SJSA1 (cell line): ENCODE results near the gene GABRD. TPM values are rescaled to one million over a fixed set of nuclear protein-coding genes. Genes with fewer than 3 reads are reported as not detected.

Source experiments
- DNase-seq, 2 experiments: peaks; one replicate each; pipeline ENCODE4 v3.0.0-alpha.2; 2015 to 2020; ENCODE audit warnings: low spot score in 2 of 2, low read depth in 1 of 2
- H3K27ac ChIP-seq: fragments of 250-450 bp; sonication (Bioruptor Pico); 2 replicates; pipeline ENCODE4 v1.5.1; 2020; ENCODE audit warnings: mild to moderate bottlenecking, moderate library complexity
- H3K27me3 ChIP-seq: fragments of 250-450 bp; sonication (Bioruptor Pico); replicated peaks from 2 replicates; pipeline ENCODE4 v1.5.1; 2020; ENCODE audit warnings: mild to moderate bottlenecking, moderate library complexity
- H3K36me3 ChIP-seq: fragments of 250-450 bp; sonication (Bioruptor Pico); 2 replicates; pipeline ENCODE4 v1.5.1; 2020; ENCODE audit warnings: mild to moderate bottlenecking
- H3K4me1 ChIP-seq: fragments of 250-450 bp; sonication (Bioruptor Pico); replicated peaks from 2 replicates; pipeline ENCODE4 v1.6.1; 2021; ENCODE audit warnings: mild to moderate bottlenecking
- H3K4me3 ChIP-seq: fragments of 250-450 bp; sonication (Bioruptor Pico); 2 replicates; pipeline ENCODE4 v1.5.1; 2020; ENCODE audit warnings: mild to moderate bottlenecking
- H3K9me3 ChIP-seq: fragments of 250-450 bp; sonication (Bioruptor Pico); replicated peaks from 2 replicates; pipeline ENCODE4 v1.5.1; 2020; ENCODE audit warnings: mild to moderate bottlenecking
- total RNA-seq: library from RNA; depleted of rRNA; stranded (reverse); fragments of >200 nt; shearing (Covaris generic); gene quantifications from 2 replicates; pipeline ENCODE4 v1.2.3, GENCODE V29; 2014; rRNA removed

Gene GABRD
- total RNA-seq, 1 experiment from 2014 or later = not detected

- DNase-seq = no peak
- peaks cover 24% of the 10 kb centered on the region for H3K9me3 ChIP-seq
- no peaks in the 10 kb centered on the region for H3K36me3 ChIP-seq
- H3K4me1 ChIP-seq = no peaks in the 10 kb centered on the region
- no peak overlapping the region for H3K4me3 ChIP-seq
- no peak overlapping the region for H3K27ac ChIP-seq
- H3K27me3 ChIP-seq = no peaks in the 10 kb centered on the region; the same call in 1 of the 2 replicates
Measured at GRCh38 chr1:2079396-2080085, 60.4 kb downstream of the GABRD start.

DNA sequence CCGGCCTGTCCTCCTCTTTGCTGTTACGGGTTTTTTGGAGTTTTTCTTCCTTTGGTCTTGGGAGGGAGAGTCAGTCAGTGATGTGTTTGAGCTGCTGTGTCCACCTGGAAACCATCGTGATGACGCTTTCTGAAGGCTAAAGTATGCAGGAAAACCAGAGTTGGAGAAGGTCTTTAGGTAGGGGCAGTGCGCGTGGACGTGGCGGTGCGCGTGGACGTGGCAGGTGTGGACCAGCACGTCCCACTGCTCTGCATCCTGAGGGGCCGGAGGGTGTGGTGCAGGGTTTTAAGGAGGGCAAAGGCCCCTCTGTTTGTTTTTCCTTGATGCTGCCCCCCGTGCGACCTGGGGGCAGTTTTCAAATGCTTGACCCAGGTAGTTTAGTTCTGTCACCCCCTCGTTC, 61.0 kb downstream of the GABRD start:
- Histone ChIP-seq H3K36me3 (no peaks in the 10 kb centered on the region), H3K27me3 (no peaks in the 10 kb centered on the region; the same call in 1 of the 2 replicates), H3K27ac (no peak overlapping the region), H3K4me3 (no peak overlapping the region), H3K9me3 (peaks cover 24% of the 10 kb centered on the region), H3K4me1 (no peaks in the 10 kb centered on the region)
- no peak for DNase-seq

Other genes with a start within 250 kb of the GABRD start
- 50.4 and 62.1 TPM in 2 replicates for gene NADK, start 240.9 kb upstream of the GABRD start, total RNA-seq
- gene GNB1, start 128.3 kb upstream of the GABRD start, total RNA-seq = 98.9 and 108 TPM in 2 replicates
- 0.41 TPM in 1 of 2 replicates, not detected in the other for gene CALML6, start 104.1 kb upstream of the GABRD start, total RNA-seq
- gene TMEM52, start 100.1 kb upstream of the GABRD start, total RNA-seq = 0.87 TPM in 1 of 2 replicates, not detected in the other
- gene CFAP74, start 15.6 kb upstream of the GABRD start, total RNA-seq = not detected in 2 replicates
- gene PRKCZ, start 31.1 kb downstream of the GABRD start, total RNA-seq = 0.58 and 6.9 TPM in 2 replicates
- gene FAAP20, start 175.4 kb downstream of the GABRD start, total RNA-seq = 39.2 and 48.6 TPM in 2 replicates
- 9.6 and 24.3 TPM in 2 replicates for gene SKI, start 209.0 kb downstream of the GABRD start, total RNA-seq